PFSK-1 (cell line): ENCODE measurements around the gene N4BP3.

Experiments
- FOXP2 ChIP-seq: optimal IDR thresholded peaks from 2 replicates; pipeline ENCODE3; 2011; ENCODE audit warnings: borderline replicate concordance, control low read depth, inconsistent platforms; ENCODE audit not compliant: insufficient read depth; ENCODE audit errors: extremely low read length, extremely low read depth
- POLR2AphosphoS5 ChIP-seq: IDR thresholded peaks from 2 replicates; pipeline ENCODE4 v1.6.1; 2012; ENCODE audit warnings: low read depth, mild to moderate bottlenecking, control low read depth, low read length, moderate library complexity
- SIN3A ChIP-seq: IDR thresholded peaks from 2 replicates; pipeline ENCODE4 v1.6.1; 2012; ENCODE audit warnings: mild to moderate bottlenecking, low read length, moderate library complexity, borderline replicate concordance; ENCODE audit not compliant: insufficient read depth
- TAF1 ChIP-seq: IDR thresholded peaks from 2 replicates; pipeline ENCODE4 v1.6.1; 2012; ENCODE audit warnings: low read length, control low read depth, borderline replicate concordance; ENCODE audit not compliant: insufficient read depth
- TF ChIP-seq, protein P1 (sequence below), 2 experiments: IDR thresholded peaks; 2 replicates each; pipeline versions ENCODE4 v1.6.1 to v1.8.0; 2011 to 2012; ENCODE audit warnings: low read depth in 2 of 2, low read length in 2 of 2, control low read depth in 1 of 2, inconsistent platforms in 1 of 2, mild to moderate bottlenecking in 1 of 2, moderate library complexity in 1 of 2; ENCODE audit not compliant: insufficient read depth in 1 of 2

N4BP3 gene

GRCh38 chr5:178072749-178073148, 40.6 kb upstream of the N4BP3 start:
- TF ChIP-seq, protein P1, sequence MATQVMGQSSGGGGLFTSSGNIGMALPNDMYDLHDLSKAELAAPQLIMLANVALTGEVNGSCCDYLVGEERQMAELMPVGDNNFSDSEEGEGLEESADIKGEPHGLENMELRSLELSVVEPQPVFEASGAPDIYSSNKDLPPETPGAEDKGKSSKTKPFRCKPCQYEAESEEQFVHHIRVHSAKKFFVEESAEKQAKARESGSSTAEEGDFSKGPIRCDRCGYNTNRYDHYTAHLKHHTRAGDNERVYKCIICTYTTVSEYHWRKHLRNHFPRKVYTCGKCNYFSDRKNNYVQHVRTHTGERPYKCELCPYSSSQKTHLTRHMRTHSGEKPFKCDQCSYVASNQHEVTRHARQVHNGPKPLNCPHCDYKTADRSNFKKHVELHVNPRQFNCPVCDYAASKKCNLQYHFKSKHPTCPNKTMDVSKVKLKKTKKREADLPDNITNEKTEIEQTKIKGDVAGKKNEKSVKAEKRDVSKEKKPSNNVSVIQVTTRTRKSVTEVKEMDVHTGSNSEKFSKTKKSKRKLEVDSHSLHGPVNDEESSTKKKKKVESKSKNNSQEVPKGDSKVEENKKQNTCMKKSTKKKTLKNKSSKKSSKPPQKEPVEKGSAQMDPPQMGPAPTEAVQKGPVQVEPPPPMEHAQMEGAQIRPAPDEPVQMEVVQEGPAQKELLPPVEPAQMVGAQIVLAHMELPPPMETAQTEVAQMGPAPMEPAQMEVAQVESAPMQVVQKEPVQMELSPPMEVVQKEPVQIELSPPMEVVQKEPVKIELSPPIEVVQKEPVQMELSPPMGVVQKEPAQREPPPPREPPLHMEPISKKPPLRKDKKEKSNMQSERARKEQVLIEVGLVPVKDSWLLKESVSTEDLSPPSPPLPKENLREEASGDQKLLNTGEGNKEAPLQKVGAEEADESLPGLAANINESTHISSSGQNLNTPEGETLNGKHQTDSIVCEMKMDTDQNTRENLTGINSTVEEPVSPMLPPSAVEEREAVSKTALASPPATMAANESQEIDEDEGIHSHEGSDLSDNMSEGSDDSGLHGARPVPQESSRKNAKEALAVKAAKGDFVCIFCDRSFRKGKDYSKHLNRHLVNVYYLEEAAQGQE (IDR thresholded peaks at IDR 0.05; ENCODE audit: insufficient read depth in 1 of 2, low read depth in 2 of 2, low read length in 2 of 2), result no peak

DNA sequence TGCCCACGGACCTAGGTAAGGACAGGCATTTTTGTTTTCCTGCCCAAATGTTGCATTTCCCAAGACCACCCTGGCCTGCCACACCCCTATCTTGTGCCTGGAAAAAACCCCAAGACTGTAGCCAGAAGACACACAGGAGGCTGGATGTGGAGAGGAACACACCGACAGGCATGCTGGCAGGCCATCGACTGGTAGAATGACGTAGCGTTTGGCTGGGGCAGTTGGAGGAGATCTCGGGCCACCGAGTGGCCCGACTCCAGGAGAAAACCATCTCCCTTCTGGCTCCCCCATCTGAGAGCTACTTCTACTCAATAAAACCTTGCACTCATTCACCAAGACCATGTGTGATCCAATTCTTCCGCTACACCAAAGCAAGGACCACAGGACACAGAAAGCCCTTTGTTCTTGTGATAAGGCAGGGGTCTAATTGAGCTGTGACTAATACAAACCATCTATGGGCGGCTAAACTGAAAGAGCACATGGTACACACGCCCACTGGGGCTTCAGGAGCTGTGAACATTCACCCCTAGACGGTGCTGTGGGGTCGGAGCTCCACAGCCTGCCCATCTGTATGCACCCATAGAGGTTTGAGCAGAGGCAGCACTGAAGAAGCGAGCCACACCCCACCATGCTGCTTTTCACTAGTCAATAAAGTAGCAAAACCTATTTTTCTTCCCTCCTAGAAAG, 38.9 kb upstream of the N4BP3 start:
- TF ChIP-seq TAF1 (no peak), POLR2AphosphoS5 (no peak), SIN3A (no peak), FOXP2 (no peak)
- TF ChIP-seq, protein P1 (IDR thresholded peaks at IDR 0.05; ENCODE audit: insufficient read depth in 1 of 2, low read depth in 2 of 2, low read length in 2 of 2), result no peak

DNA sequence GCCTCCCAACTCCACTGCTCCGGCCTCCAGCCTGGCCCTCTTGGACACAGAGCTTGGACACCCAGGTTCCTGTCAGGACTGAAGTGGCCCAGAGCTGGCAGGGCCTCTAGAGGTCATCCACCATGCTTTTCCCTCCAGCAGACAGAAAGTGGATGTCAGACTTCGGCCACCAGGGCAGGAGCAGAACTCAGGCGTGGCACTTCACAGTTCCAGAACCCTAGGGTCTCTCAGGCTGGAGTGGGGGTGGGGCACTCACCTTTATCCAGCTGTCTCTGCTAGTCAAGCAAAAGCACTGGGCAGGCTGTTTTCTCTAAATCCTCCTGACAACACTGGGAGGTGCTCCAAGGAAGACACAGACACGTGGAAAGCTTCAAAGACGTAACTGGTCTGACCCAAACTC, 35.6 kb upstream of the N4BP3 start:
- TF ChIP-seq SIN3A (no peak), TAF1 (no peak), POLR2AphosphoS5 (no peak), FOXP2 (no peak)
- TF ChIP-seq, protein P1 (IDR thresholded peaks at IDR 0.05; ENCODE audit: insufficient read depth in 1 of 2, low read depth in 2 of 2, low read length in 2 of 2), result no peak

DNA sequence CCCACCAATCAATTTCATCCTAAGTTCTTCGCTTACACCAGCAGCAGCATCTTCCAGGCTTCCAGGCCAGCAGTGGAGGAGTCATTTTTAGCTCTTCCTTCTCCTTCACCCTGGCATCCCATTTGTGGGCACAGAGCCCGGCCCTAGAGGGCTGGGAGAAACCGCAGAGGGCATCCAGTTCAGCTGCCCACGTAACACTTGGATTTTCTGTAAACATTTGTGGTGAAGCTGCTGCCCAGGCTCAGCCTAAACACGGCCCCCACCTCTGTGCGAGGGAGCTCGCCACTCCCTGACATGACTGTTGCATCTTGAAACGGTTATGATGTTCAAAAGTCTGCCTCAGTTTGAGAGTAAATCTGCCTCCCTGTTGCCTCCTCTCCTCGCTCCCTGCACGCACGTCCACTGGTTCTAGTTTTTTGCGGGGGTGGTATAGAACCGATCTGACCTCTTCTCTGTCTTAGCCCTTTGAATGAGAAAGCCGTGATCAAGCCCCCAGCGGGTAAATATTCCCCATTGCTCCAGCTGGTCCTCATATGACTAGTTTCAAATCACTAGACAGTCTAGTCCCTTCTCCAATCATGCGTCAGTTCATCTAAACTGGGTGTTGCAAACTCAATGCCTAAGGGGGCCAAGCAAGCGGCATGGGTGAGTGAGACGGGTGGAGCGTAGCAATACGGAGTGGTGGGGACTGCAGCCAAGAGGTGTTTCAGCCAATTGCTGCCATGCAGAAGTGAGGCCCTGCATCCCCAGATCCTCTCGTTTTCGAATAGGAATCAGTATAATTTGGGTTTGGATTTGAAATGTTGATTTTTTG, 34.9 kb upstream of the N4BP3 start:
- TF ChIP-seq FOXP2 (no peak), TAF1 (no peak), SIN3A (no peak), POLR2AphosphoS5 (no peak)
- TF ChIP-seq, protein P1 (IDR thresholded peaks at IDR 0.05; ENCODE audit: insufficient read depth in 1 of 2, low read depth in 2 of 2, low read length in 2 of 2), result no peak

DNA sequence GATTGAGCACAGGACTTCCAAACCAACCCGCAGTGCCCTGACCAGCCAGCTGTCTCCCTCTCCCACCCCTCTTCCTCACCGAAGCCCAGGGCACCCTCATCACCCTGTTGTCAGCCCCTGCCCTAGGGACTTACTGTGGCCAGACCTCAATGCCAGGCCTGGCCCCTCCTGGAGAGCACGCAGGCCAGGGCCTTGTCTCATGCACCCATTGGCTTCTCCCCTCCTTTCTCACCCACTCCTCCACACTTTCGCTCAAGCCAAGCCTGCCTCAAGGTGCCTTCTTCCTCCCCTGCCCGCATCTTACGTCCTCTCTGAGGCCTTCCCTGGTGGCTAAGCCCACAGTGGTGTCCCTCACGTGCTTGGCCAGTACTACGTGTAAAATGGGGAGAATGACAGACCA, 33.3 kb upstream of the N4BP3 start:
- TF ChIP-seq SIN3A, result no peak
